SHP77 (cell line): ENCODE results near the gene PSORS1C1.
"Not testable (repeated sequence)": the region's sequence is repeated elsewhere in the genome, so short reads cannot be mapped to it uniquely, and the experiment has no call there.

Experiments
- DNase-seq, 2 experiments: peaks; one replicate each; lab custom pipeline; 2025; lab: John Stamatoyannopoulos, UW

Gene PSORS1C1

GRCh38 chr6:31114541-31114878, at the start of gene PSORS1C1:
PSORS1C1 (plus strand) TSS chr6:31114800; CDS start chr6:31129633, 14,833 bp downstream.
- DNase-seq: no peak

GRCh38 chr6:31065556-31065955, 49.0 kb upstream of the PSORS1C1 start:
- no peak for DNase-seq

- DNase-seq: not testable (repeated sequence)
Measured at GRCh38 chr6:31067028-31067427, 47.6 kb upstream of the PSORS1C1 start.

- DNase-seq: not testable (repeated sequence)
Measured at GRCh38 chr6:31067891-31068668, 46.5 kb upstream of the PSORS1C1 start.

- DNase-seq: peak; percentile 63 to 65
Measured at GRCh38 chr6:31068669-31069340, 45.8 kb upstream of the PSORS1C1 start.

- DNase-seq: peak in 1 of 2 experiments; percentile 30
Measured at GRCh38 chr6:31070711-31071197, 43.8 kb upstream of the PSORS1C1 start.

- no peak for DNase-seq
Measured at GRCh38 chr6:31074401-31074800, 40.2 kb upstream of the PSORS1C1 start.

GRCh38 chr6:31075528-31075927, 39.1 kb upstream of the PSORS1C1 start:
- DNase-seq: no peak

GRCh38 chr6:31076611-31077010, 38.0 kb upstream of the PSORS1C1 start:
- no peak for DNase-seq

- peak; percentile 49 to 69 for DNase-seq
Measured at GRCh38 chr6:31079656-31080261, 34.8 kb upstream of the PSORS1C1 start.

- no peak for DNase-seq
Measured at GRCh38 chr6:31081872-31082271, 32.7 kb upstream of the PSORS1C1 start.

GRCh38 chr6:31083742-31084354, 30.8 kb upstream of the PSORS1C1 start:
- peak; percentile 31 to 51 for DNase-seq

- DNase-seq: no peak
Measured at GRCh38 chr6:31086788-31087440, 27.7 kb upstream of the PSORS1C1 start.

GRCh38 chr6:31087494-31088089, 27.0 kb upstream of the PSORS1C1 start:
- DNase-seq: peak; percentile 65 to 74

GRCh38 chr6:31090275-31090972, 24.2 kb upstream of the PSORS1C1 start:
- no peak for DNase-seq

- DNase-seq: no peak
Measured at GRCh38 chr6:31090973-31091364, 23.6 kb upstream of the PSORS1C1 start.

GRCh38 chr6:31091680-31092079, 22.9 kb upstream of the PSORS1C1 start:
- no peak for DNase-seq

- DNase-seq: no peak
Measured at GRCh38 chr6:31092238-31092637, 22.4 kb upstream of the PSORS1C1 start.

- DNase-seq: no peak
Measured at GRCh38 chr6:31092769-31093505, 21.7 kb upstream of the PSORS1C1 start.

- no peak for DNase-seq
Measured at GRCh38 chr6:31094389-31094881, 20.2 kb upstream of the PSORS1C1 start.
